ACHN (cell line): ENCODE measurements around the gene OTULIN.

Experiments used
- DNase-seq: peaks from one replicate; pipeline ENCODE4 v3.0.0-alpha.2; 2015
- in situ Hi-C: cut with HindIII; loops from 2 replicates; pipeline ENCODE4 v1.10.0; 2017; ENCODE audit warnings: low sequenced_read_pairs, low pct_ligation_motif_present, low pct_unique_long_range_greater_than_20kb

The OTULIN gene

DNA sequence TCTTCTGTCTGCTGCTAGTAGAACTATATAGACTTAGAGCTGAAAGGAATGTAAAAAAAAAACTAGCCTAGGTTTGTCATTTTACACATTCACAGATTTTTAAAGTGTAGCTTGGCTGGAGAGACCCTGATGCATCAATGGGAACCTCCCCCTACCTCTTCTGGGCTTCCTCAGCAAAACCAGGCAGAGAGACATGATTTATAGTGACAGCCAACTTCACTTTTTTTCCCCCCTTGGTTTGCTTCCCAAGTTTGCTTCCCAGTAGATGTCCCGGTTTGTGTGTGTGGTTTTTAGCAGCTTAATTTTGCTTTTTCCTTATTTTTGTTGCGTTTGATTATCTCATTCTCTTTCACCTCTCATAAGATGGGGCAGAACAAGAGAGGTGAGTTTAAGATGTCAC, 1.8 kb downstream of the OTULIN start:
- DNase-seq, result no peak
- in situ Hi-C loops, result no loop called here

- in situ Hi-C loops, result no loop called here
- no peak for DNase-seq
Measured at GRCh38 chr5:14667290-14667689, 2.8 kb downstream of the OTULIN start.

DNA sequence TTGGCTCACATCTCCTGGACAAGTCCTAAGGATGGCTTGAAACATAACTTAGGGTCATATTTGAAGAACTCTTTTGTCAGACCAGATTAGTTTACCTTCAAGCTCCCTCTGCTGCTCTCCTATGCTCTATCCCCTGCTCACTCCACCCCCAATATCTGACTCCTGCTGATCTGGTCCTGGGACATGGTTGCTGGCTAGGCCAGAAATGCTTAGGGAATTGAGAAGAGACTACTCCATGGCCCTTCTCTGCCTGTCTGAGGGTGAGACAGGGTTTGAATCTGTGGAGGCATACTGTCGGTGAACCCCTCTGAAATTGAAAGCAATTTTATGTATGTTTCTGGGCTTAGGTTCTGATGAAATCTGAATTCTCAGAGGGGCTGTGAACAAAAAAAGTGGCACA, 3.3 kb downstream of the OTULIN start:
- no peak for DNase-seq
- in situ Hi-C loops, result no loop called here

- DNase-seq, result no peak
- in situ Hi-C loops, result no loop called here
Measured at GRCh38 chr5:14668181-14668591, 3.7 kb downstream of the OTULIN start.

GRCh38 chr5:14669415-14669814, 4.9 kb downstream of the OTULIN start:
- no peak for DNase-seq
- in situ Hi-C loops, result no loop called here

GRCh38 chr5:14669975-14670374, 5.5 kb downstream of the OTULIN start:
- in situ Hi-C loops, result no loop called here

GRCh38 chr5:14671414-14671813, 6.9 kb downstream of the OTULIN start:
- in situ Hi-C loops, result no loop called here

More at GRCh38 chr5:14669975-14670374, 5.5 kb downstream of the OTULIN start:
- peak; percentile 20 for DNase-seq

GRCh38 chr5:14672082-14672481, 7.6 kb downstream of the OTULIN start:
- in situ Hi-C loops, result no loop called here
- DNase-seq, result no peak

More at GRCh38 chr5:14671414-14671813, 6.9 kb downstream of the OTULIN start:
- DNase-seq, result no peak

DNA sequence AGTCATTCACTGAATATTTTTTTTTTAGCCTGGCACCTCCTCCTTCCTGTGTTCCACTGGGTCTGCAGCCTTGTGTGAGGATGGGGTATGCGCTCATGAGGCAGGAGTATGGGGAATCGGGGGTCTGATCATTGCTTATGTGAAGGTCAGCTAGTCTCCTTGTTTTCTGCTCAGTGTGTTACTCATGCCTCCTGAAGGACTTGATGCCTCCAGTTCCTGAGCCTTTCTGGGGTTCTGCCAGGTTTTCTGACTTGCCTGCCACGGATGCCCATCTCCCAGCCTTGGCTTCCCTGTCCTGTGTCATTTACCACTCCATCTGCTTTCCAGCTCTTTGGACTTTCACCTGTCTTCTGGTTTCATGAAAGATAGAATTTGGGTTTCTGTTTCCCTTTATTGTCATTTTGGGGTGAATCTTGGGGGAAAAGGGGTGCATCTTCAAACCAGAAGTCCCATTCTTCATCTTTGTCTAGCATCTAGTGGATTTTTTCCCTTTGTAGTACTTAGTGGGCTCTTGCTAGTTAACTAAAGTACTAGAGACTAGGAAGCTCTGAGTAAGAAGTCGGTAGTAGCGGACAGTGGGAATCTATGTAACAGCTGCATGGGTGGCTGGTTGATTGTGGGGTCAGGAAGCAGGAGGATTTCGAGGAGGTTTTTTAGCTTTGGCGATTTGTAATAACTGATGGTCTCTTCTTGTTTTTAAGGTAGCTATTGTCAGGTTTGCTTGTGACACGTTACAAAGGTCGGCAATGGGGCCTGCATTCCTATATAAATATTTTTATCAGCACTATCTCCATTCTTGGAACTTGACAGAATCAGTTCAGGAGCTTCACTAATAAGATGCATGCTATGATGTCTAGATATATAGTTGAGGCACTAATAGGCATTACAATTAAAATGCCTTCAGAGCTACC, 8.2 kb downstream of the OTULIN start:
- in situ Hi-C loops, result no loop called here
- peak; percentile 13 for DNase-seq

GRCh38 chr5:14673443-14673842, 8.9 kb downstream of the OTULIN start:
- in situ Hi-C loops, result no loop called here
- no peak for DNase-seq

- in situ Hi-C loops, result no loop called here
- no peak for DNase-seq
Measured at GRCh38 chr5:14674983-14675854, 10.7 kb downstream of the OTULIN start.

- DNase-seq, result no peak
- in situ Hi-C loops, result no loop called here
Measured at GRCh38 chr5:14675865-14676300, 11.4 kb downstream of the OTULIN start.

DNA sequence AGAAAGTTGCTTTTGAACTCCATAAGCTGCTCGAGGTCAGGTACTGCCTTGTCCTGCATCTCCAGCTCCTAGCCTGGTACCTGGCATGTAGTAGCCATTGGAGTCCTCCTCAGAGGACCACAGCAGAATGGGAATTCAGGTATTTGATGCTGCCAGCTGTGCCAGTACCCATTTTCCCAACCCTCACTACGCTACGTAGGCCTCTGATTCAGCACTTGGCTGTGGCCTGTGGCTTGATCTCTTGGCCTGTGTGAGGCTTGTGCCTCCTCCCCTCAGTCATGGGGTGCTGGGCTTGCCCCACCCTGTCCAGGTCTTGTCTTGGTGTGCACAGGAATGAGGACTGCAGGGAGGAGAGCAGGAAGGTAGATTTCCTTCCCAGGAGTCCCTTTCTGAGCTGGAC, 11.8 kb downstream of the OTULIN start:
- in situ Hi-C loops, result no loop called here
- DNase-seq, result peak; percentile 46

GRCh38 chr5:14678773-14679334, 14.3 kb downstream of the OTULIN start:
- in situ Hi-C loops, result no loop called here
- no peak for DNase-seq

DNA sequence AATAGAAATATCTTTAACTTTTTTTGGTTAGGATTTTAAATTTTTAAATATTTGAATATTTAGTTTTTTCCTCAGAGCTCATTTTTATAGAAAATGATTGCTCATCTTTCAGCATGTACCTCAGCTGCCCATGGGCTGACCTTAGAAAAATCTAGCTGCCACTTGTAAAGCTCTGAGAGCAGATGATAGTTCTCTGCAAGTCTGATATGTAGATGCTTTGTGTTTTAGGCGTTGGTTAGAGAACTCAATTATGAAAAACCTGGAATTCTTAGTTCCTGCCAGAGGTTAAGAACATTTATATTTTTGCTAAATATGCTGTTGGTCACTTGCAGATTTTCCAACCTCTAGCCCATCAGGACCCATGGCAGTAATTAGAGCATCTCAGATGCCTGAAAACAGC, 15.1 kb downstream of the OTULIN start:
- in situ Hi-C loops, result no loop called here
- DNase-seq, result no peak

DNA sequence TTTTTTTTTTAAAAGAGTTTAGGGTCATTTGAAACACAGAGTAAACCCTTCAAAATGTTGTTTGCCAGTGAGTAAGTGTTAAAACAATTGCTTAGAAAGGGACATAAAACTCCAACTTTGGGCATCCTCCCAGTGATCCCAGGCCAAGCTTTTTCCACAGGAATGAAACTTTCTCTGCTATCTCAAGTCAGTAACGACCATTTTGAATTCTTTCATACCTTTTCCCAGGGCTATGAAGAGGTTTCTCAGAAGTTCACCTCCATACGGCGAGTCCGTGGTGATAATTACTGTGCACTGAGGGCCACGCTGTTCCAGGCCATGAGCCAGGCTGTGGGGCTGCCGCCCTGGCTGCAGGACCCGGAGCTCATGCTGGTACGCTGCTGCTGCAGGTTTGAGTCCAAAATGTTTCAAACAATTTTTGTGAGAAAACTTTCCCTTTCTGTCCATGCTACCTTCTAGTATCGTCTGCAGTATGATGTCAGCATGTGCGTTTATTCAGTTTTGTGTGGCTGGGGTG, 16.8 kb downstream of the OTULIN start:
- no peak for DNase-seq
- in situ Hi-C loops, result no loop called here

DNA sequence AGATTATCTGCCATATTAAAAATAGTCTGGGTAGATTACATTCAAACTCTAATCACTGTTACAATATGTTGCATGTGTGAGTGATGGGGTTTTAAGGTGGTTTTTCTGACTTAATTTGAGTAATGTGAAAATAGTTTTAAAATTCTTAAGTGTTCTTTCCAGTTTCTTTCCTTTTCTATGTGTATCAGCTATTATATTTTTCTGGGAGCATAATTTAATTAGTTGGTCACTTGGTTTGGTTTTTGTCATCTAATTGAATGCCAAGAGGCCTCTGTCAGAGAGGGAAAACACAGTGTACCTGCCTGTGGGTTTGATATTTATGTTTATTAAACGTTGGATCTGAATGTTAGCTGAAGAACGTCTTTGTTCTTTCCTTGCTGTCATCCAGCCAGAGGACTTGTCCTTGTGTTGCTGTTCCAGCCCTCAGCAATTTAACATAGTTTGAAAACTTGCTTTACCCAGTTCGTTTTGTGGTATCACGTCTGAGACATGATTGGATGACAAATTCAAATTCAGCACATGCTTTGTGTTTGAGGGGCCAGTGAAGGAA, 19.5 kb downstream of the OTULIN start:
- no peak for DNase-seq
- in situ Hi-C loops, result no loop called here

GRCh38 chr5:14684757-14685156, 20.2 kb downstream of the OTULIN start:
- in situ Hi-C loops, result no loop called here
- DNase-seq, result no peak

- peak; percentile 46 for DNase-seq
- in situ Hi-C loops, result no loop called here
Measured at GRCh38 chr5:14685757-14686156, 21.2 kb downstream of the OTULIN start.
